K562 (cell line): Measurements from ENCODE around the gene RAI1. TPM values are rescaled to one million over a fixed set of nuclear protein-coding genes. Genes with fewer than 3 reads are reported as not detected.

Source experiments
- ATAC-seq: fragments of 200-7000 bp; cut with Tn5 transposase; 3 replicates; pipeline ENCODE4 v1.9.1; 2020; ENCODE audit warnings: moderate library complexity
- BruUV-seq: library from RNA; stranded (reverse); fragments of 400-500 nt; replicated peaks from 2 replicates; lab custom pipeline; 2021; lab: Mats Ljungman, UMichigan
- CTCF ChIA-PET: fragments of 300-600 bp; formaldehyde crosslinking; extraction: SDS; loops from one replicate; lab custom pipeline; 2021; ENCODE audit warnings: low intra/inter-chr PET ratio; lab: Yijun Ruan, JAX
- POLR2A ChIA-PET: fragments of 300-600, 350-650 bp; sonication (Branson Sonifier 250); formaldehyde crosslinking; extraction: SDS; loops from one replicate; lab custom pipeline; 2021; ENCODE audit warnings: antibody characterized with exemption, inconsistent platforms; lab: Yijun Ruan, JAX
- DNase-seq, 4 experiments: peaks; one replicate each; pipeline versions ENCODE4 v3.0.0 to v3.0.0-alpha.2; 2011 to 2018; ENCODE audit warnings: low spot score in 3 of 4, mixed read lengths in 3 of 4; ENCODE audit errors: extremely low read depth in 1 of 4
- FAIRE-seq: peaks from 2 replicates; lab custom pipeline; 2011; peaks lifted over from hg19 to GRCh38; lab: Jason Lieb, UNC
- H2AFZ ChIP-seq: 2 replicates; pipeline ENCODE4 v1.6.0; 2011; ENCODE audit warnings: low read depth, low read length, control low read depth, inconsistent platforms
- H3K27ac ChIP-seq: fragments of 200-600 bp; 3 replicates; pipeline ENCODE4 v1.8.0; 2011; ENCODE audit warnings: low read depth, mild to moderate bottlenecking, control low read depth, inconsistent platforms, low read length, moderate library complexity, mixed read lengths; ENCODE audit errors: extremely low read depth
- H3K27me3 ChIP-seq, 2 experiments: fragments of 300-600 bp in 1 of 2; 2 replicates in 1 of 2; 3 replicates in 1 of 2; pipeline versions ENCODE4 v1.6.0 to v1.8.0; 2011; ENCODE audit warnings: inconsistent platforms in 2 of 2, low read length in 2 of 2, mild to moderate bottlenecking in 1 of 2, mixed read lengths in 1 of 2, moderate library complexity in 1 of 2; ENCODE audit not compliant: control insufficient read depth in 2 of 2, insufficient read depth in 2 of 2
- H3K36me3 ChIP-seq: fragments of 300-600 bp; 3 replicates; pipeline ENCODE4 v1.8.0; 2011; ENCODE audit warnings: mild to moderate bottlenecking, low read length, inconsistent platforms; ENCODE audit not compliant: control insufficient read depth, insufficient read depth
- H3K4me1 ChIP-seq, 2 experiments: fragments of 200-600 bp in 1 of 2; replicated peaks in 1 of 2; 2 replicates in 1 of 2; 3 replicates in 1 of 2; pipeline versions ENCODE4 v1.5.1 to v1.8.0; 2011; ENCODE audit warnings: inconsistent platforms in 2 of 2, low read length in 2 of 2, mild to moderate bottlenecking in 1 of 2, mixed read lengths in 1 of 2, moderate library complexity in 1 of 2; ENCODE audit not compliant: control insufficient read depth in 2 of 2, insufficient read depth in 2 of 2
- H3K4me2 ChIP-seq: 2 replicates; pipeline ENCODE4 v1.6.1; 2011; ENCODE audit warnings: low read length, control low read depth, inconsistent platforms, mixed read lengths; ENCODE audit not compliant: insufficient read depth
- H3K4me3 ChIP-seq: fragments of 200-600 bp; sonication (generic), shearing (Covaris generic); 2 replicates; pipeline ENCODE4 v1.5.1; 2016; ENCODE audit warnings: control low read depth, inconsistent platforms
- H3K79me2 ChIP-seq: fragments of 200-600 bp; 3 replicates; pipeline ENCODE4 v1.8.0; 2011; ENCODE audit warnings: low read length, inconsistent platforms; ENCODE audit not compliant: control insufficient read depth, insufficient read depth
- H3K9ac ChIP-seq, 2 experiments: 2 replicates each; pipeline versions ENCODE4 v1.6.0 to v1.6.1; 2011; ENCODE audit warnings: low read depth in 2 of 2, low read length in 2 of 2, control low read depth in 1 of 2, inconsistent platforms in 1 of 2, mild to moderate bottlenecking in 1 of 2, mixed read lengths in 1 of 2; ENCODE audit not compliant: insufficient read depth in 1 of 2
- H3K9me1 ChIP-seq: one replicate; pipeline ENCODE4 v1.6.0; 2011; ENCODE audit warnings: inconsistent platforms, mild to moderate bottlenecking, low read length, moderate library complexity; ENCODE audit not compliant: control insufficient read depth, insufficient read depth
- H3K9me3 ChIP-seq: replicated peaks from 2 replicates; pipeline ENCODE4 v1.5.1; 2011; ENCODE audit warnings: low read depth, low read length, inconsistent platforms; ENCODE audit not compliant: control insufficient read depth, insufficient read depth
- H4K20me1 ChIP-seq: replicated peaks from 2 replicates; pipeline ENCODE4 v1.6.1; 2011; ENCODE audit warnings: low read length, inconsistent platforms, mixed read lengths; ENCODE audit not compliant: control insufficient read depth, insufficient read depth
- HDGF ChIP-seq: fragments of 450-650 bp; IDR thresholded peaks from 2 replicates; pipeline ENCODE4 v1.6.1; 2016
- JUNB ChIP-seq: fragments of 450-650 bp; formaldehyde crosslinking; conservative IDR thresholded peaks from 2 replicates; pipeline ENCODE4 v1.4.0; 2020; ENCODE audit warnings: mild to moderate bottlenecking
- MTA2 ChIP-seq: fragments of 450-650 bp; IDR thresholded peaks from 2 replicates; pipeline ENCODE4 v1.6.1; 2016; ENCODE audit warnings: low read depth
- NRF1 ChIP-seq, 2 experiments: fragments of 450-650 bp; IDR thresholded peaks in 1 of 2; conservative IDR thresholded peaks in 1 of 2; 2 replicates each; pipeline ENCODE4 v1.6.1; 2014; ENCODE audit warnings: mild to moderate bottlenecking in 2 of 2
- PCBP2 ChIP-seq: fragments of 200-400 bp; formaldehyde crosslinking; IDR thresholded peaks from 2 replicates; pipeline ENCODE4 v1.6.1; 2018; ENCODE audit warnings: low read length, low read depth, mild to moderate bottlenecking, moderate library complexity; ENCODE audit not compliant: poor library complexity, severe bottlenecking
- POLR2A ChIP-seq: fragments of 450-650 bp; conservative IDR thresholded peaks from 2 replicates; pipeline ENCODE4 v1.6.1; 2016
- RBM22 ChIP-seq: fragments of 200-400 bp; formaldehyde crosslinking; IDR thresholded peaks from 2 replicates; pipeline ENCODE4 v1.6.1; 2018; ENCODE audit warnings: low read length, low read depth; ENCODE audit not compliant: poor library complexity, severe bottlenecking
- SP1 ChIP-seq: sonication (generic); formaldehyde crosslinking; IDR thresholded peaks from 2 replicates; pipeline ENCODE4 v1.8.1; 2022; ENCODE audit warnings: mild to moderate bottlenecking, missing genetic modification reagents
- SRSF1 ChIP-seq: fragments of 200-400 bp; formaldehyde crosslinking; IDR thresholded peaks from 2 replicates; pipeline ENCODE4 v1.6.1; 2017; ENCODE audit warnings: mild to moderate bottlenecking, low read depth, low read length, moderate library complexity
- ZNF121 ChIP-seq: sonication (generic); formaldehyde crosslinking; conservative IDR thresholded peaks from 2 replicates; pipeline ENCODE4 v1.8.0; 2022; ENCODE audit warnings: missing genetic modification reagents
- WGBS: fragments of 100-300 bp; shearing (Covaris generic); methylation state at CpG from one replicate; pipeline ENCODE4 v1.1.6; 2016; ENCODE audit warnings: low coverage, mixed read lengths; ENCODE audit not compliant: insufficient coverage; ENCODE audit errors: missing lambda C conversion rate; 5-methylcytosine and 5-hydroxymethylcytosine counted together
- in situ Hi-C: fragments of 300-500 bp; cut with MboI; formaldehyde crosslinking; loops from 4 replicates; pipeline ENCODE4 v1.15.0; 2018; ENCODE audit warnings: inconsistent platforms, mixed read lengths
- intact Hi-C: fragments of 100-400 bp; cut with micrococcal nuclease; formaldehyde crosslinking; loops from 2 replicates; pipeline ENCODE4 v1.14.2; 2022
- polyA plus RNA-seq, 8 experiments: library from polyadenylated mRNA; depleted of rRNA in 4 of 8; stranded (reverse) in 5 of 8; unstranded in 3 of 8; fragments of >200 nt; fragmentation: Nextera tagmentation in 2 of 8; fragmentation: Illumina TruSeq in 1 of 8; extraction: Ambion mirVana in 2 of 8; extraction: Trizol in 1 of 8; gene quantifications; 2 replicates each; pipeline versions ENCODE4 v1.2.1 to v1.2.3, GENCODE V29; 2011 to 2014; ENCODE audit warnings: inconsistent platforms in 1 of 8, missing spikeins in 1 of 8
- total RNA-seq, 7 experiments: library from RNA; depleted of rRNA in 6 of 7; stranded (reverse); fragments of >200 nt in 6 of 7; fragmentation: Illumina TruSeq in 2 of 7; extraction: Trizol in 2 of 7; gene quantifications; 2 replicates each; pipeline versions ENCODE4 v1.2.1 to v1.2.3, GENCODE V29; 2011 to 2021; ENCODE audit warnings: low replicate concordance in 1 of 7
- TF ChIP-seq, protein P1 (sequence below): fragments of 200-400 bp; formaldehyde crosslinking; IDR thresholded peaks from 2 replicates; pipeline ENCODE4 v1.6.1; 2017; ENCODE audit warnings: mild to moderate bottlenecking, low read depth, low read length, moderate library complexity
- TF ChIP-seq, protein P2 (sequence below): fragments of 150-350 bp; conservative IDR thresholded peaks from 2 replicates; pipeline ENCODE4 v1.6.1; 2014; ENCODE audit warnings: low read length
- TF ChIP-seq, protein P3 (sequence below): fragments of 450-650 bp; IDR thresholded peaks from 2 replicates; pipeline ENCODE4 v1.6.1; 2016
- TF ChIP-seq, protein P4 (sequence below): conservative IDR thresholded peaks from 2 replicates; pipeline ENCODE4 v1.6.1; 2011; ENCODE audit warnings: low read depth, mild to moderate bottlenecking, low read length; ENCODE audit not compliant: control insufficient read depth

The RAI1 gene
- total and polyA plus RNA-seq, 9 of the 15 experiments (the other 6 are each of a cell fraction or from before 2014, with no cell fraction given) = 0.68 to 19.9 (median 5.5) TPM

DNA sequence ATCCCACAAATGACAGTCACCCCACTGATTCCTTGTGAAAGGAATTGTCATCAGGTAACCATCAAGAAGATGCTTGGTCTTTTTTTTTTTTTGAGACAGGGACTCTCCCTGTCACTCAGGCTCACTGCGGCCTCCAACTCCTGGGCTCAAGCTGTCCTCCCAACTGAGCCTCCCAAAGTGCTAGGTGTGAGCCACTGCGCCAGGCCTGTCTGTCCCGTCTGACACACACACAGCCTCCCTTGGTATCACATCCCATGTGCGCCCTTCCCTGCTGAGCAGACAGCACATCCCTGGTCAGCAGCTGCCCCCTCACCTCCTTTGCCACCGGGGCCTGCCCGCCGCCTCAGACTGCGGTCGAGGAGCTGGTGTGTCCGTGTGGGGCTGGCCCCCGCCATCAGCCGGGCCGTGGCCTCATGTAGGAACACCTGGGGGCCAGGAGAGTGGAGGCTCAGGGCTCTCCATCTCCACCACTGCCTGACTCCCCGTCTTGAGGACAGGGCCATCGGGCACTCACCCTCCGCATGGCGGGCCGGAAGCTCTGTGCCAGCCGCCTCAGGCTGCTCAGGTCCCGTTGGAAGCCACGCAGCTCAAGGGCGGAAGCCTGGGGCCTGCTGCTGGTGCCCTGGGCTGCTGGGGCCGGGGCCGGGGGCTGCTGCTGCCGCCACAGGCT lies 131.9 kb downstream of the RAI1 start:
- no peak for FAIRE-seq
- Histone ChIP-seq H2AFZ (no peak overlapping the region), H3K4me1 (peaks cover 8 to 85% of the 10 kb centered on the region in 2 experiments; a peak in 4 of 5 replicates), H3K27ac (no peak overlapping the region), H3K27me3 (no peaks in the 10 kb centered on the region), H3K9me3 (no peaks in the 10 kb centered on the region), H3K4me3 (no peak overlapping the region), H3K4me2 (no peak overlapping the region), H3K9ac (peak overlapping the region in 1 of 2 experiments; percentile 83; a peak in 1 of 4 replicates), H3K9me1 (no peaks in the 10 kb centered on the region), H4K20me1 (peaks cover 13% of the 10 kb centered on the region), H3K79me2 (peaks cover 14% of the 10 kb centered on the region), H3K36me3 (peaks cover 78% of the 10 kb centered on the region; the same call in 2 of the 3 replicates)
- in situ Hi-C loops (no loop called here), intact Hi-C loops (no loop called here)
- 88% methylated on average over 8 of the region's 25 CpGs for WGBS
- ChIA-PET CTCF (interaction anchor here (2.9 kb wide), 1 partner anchor 47 kb away, joined by 24 read pairs; no protein-coding TSS in a partner anchor), POLR2A (interaction anchor here (0.7 to 1.7 kb wide), 6 partner anchors 9 to 220 kb away, joined by 3 to 8 read pairs (median 3); partner anchors contain the start of gene SREBF1)
- no TSS peak for BruUV-seq
- DNase-seq = no peak
- ATAC-seq = no peak
- TF ChIP-seq ZNF121 = no peak
- TF ChIP-seq NRF1 (conservative IDR thresholded peaks at IDR 0.05 in 1 of 2, IDR thresholded peaks at IDR 0.05 in 1 of 2) = peak in 1 of 2 experiments; percentile 53; a peak in 3 of 4 replicates
- TF ChIP-seq PCBP2 = no peak
- no peak for TF ChIP-seq JUNB (CRISPR knock-in tag)
- no peak for TF ChIP-seq HDGF
- TF ChIP-seq, protein P1, sequence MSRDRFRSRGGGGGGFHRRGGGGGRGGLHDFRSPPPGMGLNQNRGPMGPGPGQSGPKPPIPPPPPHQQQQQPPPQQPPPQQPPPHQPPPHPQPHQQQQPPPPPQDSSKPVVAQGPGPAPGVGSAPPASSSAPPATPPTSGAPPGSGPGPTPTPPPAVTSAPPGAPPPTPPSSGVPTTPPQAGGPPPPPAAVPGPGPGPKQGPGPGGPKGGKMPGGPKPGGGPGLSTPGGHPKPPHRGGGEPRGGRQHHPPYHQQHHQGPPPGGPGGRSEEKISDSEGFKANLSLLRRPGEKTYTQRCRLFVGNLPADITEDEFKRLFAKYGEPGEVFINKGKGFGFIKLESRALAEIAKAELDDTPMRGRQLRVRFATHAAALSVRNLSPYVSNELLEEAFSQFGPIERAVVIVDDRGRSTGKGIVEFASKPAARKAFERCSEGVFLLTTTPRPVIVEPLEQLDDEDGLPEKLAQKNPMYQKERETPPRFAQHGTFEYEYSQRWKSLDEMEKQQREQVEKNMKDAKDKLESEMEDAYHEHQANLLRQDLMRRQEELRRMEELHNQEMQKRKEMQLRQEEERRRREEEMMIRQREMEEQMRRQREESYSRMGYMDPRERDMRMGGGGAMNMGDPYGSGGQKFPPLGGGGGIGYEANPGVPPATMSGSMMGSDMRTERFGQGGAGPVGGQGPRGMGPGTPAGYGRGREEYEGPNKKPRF = no peak
- TF ChIP-seq, protein P2, sequence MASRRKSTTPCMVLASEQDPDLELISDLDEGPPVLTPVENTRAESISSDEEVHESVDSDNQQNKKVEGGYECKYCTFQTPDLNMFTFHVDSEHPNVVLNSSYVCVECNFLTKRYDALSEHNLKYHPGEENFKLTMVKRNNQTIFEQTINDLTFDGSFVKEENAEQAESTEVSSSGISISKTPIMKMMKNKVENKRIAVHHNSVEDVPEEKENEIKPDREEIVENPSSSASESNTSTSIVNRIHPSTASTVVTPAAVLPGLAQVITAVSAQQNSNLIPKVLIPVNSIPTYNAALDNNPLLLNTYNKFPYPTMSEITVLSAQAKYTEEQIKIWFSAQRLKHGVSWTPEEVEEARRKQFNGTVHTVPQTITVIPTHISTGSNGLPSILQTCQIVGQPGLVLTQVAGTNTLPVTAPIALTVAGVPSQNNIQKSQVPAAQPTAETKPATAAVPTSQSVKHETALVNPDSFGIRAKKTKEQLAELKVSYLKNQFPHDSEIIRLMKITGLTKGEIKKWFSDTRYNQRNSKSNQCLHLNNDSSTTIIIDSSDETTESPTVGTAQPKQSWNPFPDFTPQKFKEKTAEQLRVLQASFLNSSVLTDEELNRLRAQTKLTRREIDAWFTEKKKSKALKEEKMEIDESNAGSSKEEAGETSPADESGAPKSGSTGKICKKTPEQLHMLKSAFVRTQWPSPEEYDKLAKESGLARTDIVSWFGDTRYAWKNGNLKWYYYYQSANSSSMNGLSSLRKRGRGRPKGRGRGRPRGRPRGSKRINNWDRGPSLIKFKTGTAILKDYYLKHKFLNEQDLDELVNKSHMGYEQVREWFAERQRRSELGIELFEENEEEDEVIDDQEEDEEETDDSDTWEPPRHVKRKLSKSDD = no peak
- TF ChIP-seq RBM22 = peak; percentile 92
- TF ChIP-seq MTA2 = no peak
- no peak for TF ChIP-seq SP1
- TF ChIP-seq SRSF1 = no peak
- TF ChIP-seq POLR2A = peak; percentile 8; the same call in 1 of the 2 replicates
- TF ChIP-seq, protein P3, sequence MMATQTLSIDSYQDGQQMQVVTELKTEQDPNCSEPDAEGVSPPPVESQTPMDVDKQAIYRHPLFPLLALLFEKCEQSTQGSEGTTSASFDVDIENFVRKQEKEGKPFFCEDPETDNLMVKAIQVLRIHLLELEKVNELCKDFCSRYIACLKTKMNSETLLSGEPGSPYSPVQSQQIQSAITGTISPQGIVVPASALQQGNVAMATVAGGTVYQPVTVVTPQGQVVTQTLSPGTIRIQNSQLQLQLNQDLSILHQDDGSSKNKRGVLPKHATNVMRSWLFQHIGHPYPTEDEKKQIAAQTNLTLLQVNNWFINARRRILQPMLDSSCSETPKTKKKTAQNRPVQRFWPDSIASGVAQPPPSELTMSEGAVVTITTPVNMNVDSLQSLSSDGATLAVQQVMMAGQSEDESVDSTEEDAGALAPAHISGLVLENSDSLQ = peak; percentile 86
- TF ChIP-seq, protein P4, sequence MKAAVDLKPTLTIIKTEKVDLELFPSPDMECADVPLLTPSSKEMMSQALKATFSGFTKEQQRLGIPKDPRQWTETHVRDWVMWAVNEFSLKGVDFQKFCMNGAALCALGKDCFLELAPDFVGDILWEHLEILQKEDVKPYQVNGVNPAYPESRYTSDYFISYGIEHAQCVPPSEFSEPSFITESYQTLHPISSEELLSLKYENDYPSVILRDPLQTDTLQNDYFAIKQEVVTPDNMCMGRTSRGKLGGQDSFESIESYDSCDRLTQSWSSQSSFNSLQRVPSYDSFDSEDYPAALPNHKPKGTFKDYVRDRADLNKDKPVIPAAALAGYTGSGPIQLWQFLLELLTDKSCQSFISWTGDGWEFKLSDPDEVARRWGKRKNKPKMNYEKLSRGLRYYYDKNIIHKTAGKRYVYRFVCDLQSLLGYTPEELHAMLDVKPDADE = no peak
